ENCODE data around the gene S100A12.

S100A12 gene

DNA sequence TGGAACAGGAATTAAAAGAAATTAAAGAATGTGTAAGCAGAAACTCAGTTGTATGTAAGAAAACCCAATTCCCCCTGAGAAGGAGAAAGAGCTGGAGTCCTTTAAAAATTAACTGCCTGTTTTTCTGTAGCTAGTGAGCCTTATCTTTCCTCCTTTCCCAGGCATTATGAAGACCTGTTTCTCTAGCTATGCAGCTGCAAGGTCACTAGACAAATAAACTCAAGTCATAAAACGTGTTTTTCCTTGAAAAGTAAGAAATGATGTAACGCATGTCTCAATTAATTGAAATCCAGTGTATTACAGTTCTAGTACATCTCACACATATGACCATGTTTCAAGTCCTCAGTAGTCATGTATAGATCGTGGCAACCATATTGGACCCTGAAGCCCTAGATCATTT is 5.3 kb downstream of the S100A12 start:
- no peak for DNase-seq (ENCODE audit: low read depth in 2 of 3, low spot score in 1 of 3)

DNA sequence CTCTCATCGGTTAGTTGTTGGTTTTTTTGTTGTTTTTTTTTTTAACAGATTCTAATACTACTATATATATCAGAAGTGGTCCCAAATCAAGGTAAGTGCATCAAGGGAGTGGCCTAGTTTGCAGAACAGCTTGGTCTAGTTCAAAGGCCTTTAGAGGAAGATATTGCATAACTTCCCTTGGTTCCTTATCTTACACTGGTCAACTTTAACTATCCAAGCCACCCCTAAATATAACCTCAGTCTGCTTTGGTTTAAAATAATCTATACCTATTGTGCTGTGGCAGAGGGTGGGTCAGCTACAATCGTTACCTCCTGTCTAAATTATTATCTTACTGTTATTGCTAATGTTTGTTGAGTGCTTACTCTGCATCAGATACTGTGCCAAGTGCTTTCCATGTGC is 6.9 kb downstream of the S100A12 start:
- DNase-seq (ENCODE audit: low read depth in 2 of 3, low spot score in 1 of 3), result no peak

DNA sequence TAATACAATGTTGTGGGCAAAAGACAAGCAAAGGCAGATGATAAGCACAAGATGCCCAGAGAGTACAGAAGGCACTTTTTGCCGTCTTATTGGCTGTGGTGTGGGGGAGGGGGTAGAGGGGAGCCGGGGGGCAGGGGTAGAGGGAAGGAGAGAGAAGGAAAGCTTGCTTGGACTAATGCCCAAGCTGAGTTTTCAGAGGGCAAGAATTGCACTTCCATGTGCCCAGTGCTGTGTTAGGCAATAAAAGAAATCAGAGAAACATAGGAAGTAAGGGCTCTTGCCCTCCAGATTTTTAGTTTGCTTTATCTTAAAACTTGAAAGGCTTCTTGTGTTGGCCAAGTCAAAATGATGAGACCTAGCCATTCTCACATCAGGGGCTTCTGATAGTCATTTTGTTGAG is 8.3 kb downstream of the S100A12 start:
- DNase-seq (ENCODE audit: low read depth in 2 of 3, low spot score in 1 of 3), result no peak

DNA sequence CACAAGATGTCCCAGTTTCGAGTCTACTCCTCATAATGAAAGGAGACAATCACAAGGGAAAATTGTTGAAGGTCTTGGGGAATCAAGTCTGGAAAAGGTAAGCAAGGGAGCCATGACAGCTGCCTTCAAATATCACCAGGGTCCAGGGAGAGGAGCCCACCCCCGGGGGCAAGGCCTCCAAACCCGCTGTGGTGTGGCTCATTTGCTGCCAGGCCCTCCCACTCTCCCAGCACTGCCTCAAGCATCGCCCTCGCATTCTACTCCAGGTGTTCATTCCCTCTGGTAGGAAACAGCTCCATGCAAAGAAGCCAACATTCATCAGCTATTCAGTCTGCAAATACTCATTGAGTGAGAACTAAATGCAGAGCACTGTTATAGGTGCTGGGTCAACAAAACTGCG is 9.2 kb downstream of the S100A12 start:
- DNase-seq (ENCODE audit: low read depth in 2 of 3, low spot score in 1 of 3), result no peak

DNA sequence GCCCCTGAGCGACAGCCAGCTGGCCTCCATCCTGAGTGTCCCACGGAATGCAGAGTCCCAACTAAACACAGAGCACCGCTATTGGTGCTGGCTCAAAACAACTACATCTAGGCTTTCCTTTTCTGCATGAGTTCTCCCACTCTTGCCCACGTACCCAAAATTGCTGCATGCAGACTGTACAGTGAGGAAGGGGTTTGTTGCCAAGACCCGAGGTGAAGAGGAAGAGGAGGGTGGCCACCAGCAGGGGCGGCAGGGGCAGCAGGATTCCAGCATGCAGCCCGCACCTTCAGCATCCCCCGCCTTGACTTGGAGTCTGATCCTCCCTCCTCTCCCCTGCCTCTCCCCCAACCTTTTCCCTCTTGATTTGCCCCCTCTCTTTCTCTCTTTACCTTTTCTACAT is 9.7 kb downstream of the S100A12 start:
- no peak for DNase-seq (ENCODE audit: low read depth in 2 of 3, low spot score in 1 of 3)

DNA sequence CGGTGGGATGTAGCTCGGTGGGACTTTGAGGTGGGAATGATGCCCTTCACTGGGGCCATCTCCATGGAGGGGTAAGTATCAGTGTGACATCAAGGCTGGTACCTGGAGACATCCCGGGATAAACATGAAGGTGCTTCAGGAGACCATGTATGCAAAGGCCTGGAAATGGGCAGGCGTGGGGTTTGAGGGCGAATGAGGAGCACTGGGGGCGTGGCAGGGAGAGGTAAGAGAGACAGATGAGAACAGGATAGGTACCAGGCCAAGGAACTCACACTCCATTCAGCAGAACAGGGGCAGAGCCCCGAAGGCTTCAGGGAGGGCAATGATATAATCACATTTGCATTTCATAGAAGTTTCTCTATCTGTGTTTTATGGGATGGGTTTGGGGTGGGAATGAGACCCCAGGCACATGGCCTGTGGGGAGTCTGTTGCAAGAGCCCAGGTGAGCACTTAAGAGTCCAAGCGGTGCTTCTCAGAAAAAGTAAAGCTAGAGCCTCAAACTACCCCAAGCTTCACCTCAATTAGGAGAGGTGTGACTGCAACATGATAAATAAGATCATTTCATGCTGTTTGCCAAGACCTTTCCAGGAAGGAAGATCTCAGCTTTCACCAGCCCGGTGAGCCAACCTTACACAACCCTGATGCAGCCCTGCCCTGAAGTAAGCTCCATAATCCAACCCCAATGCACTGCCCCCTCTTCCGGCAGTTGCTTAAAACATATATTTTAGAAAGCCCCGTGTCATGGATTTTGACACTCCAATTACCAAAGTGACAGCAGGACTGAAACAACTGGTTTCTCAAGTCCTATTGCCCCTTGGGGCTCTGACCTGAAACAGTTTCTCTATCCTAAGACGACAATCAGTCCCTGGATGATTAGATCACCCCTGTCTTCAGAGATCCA is 10.4 kb downstream of the S100A12 start:
- no peak for DNase-seq (ENCODE audit: low read depth in 2 of 3, low spot score in 1 of 3)

DNA sequence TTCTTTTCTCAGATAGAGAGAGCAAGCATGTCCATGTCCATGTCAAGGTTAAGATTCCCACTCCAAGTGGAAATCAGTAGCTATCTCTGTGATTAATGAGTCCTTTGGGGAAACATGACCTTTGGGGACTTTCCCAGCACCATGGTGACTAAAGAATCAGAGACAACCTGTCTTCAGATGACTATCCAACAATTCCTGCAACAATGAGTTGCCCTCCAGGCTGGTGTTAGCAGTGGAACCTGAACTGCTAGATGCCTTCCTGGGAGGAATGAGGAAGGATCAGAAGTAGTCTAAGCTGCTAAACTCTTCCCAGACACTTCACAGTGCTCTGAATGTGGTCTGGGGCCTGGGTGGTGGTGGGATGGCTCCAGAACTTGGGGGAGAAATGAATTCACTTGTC is 11.3 kb downstream of the S100A12 start:
- DNase-seq (ENCODE audit: low read depth in 2 of 3, low spot score in 1 of 3), result no peak

DNA sequence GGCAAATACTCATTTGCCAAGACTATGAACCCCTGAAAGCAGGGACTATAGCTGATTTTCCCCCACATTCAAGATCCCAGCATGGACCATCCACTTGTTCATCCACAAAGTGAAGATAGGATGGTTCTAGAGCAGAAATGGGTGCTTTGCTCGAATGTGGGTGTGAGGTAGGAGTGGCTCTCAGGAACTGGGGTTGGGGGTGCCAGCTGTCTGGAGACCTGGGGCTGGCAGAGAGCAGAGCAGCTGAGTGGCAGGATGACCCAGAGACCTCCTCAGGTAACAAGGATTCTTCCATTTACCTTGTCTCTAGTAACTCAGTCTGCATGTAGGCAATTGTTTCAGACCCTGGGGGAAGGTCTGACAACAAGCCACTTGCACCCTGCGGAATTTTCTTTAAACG is 11.8 kb downstream of the S100A12 start:
- no peak for DNase-seq (ENCODE audit: low read depth in 2 of 3, low spot score in 1 of 3)

DNA sequence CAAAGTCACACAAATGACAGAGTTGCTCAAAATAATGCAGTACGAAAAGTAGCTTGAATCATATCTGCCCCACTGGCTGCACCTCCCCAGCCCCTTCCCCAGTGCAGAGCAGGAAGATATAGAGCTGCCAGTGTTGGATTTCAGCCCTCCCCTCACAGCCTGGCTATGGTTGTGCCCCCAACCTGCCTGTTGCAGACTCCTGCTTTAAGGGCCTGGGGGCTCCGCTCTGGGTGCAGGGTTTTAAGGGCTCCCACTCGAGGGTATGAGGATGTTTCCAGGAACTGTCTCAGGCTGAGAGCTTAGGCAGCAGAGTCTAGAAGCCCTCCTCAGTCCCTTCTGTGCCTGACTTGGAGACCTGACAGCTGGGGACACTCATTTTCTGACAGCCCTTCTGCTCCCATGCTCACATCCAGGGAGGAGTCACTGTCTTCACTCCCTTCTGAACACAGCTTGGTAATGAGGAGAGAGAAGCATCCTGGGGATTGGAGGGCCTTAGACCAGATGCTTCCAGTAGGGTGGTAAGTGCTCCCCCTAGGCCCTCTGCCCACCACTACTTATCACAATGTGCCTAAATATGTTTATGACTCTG is 13.1 kb downstream of the S100A12 start:
- no peak for DNase-seq (ENCODE audit: low read depth in 2 of 3, low spot score in 1 of 3)

DNA sequence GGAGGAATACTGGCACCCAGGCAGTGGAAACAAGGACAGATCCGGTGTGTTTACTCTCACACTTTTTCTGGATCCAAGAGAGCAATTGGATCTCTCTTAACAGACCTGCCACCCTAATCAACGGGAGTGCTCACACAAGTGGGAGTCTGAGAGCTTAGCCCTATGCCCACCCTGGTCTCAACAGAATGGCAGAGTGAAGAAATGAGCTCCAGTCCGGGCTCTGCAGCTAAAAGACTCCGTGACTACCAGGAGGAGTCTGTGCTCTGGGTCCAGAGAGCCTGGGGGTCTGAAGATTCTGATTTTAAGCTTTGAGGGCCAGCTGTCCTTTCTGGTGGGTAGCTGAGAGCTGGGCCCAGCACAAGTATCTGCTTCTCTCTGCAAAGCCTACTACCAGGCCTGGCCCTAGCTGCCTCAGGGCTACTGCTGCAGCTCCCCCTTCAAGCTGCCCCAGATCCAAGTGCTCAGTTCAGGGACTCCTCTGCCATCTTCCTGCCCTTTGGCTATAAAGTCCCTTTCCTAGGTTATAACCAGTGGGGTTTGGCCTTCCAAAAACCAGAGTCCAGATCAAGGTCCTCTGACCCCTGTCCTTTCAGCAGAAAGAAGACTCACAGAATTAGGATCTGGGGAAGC is 13.8 kb downstream of the S100A12 start:
- no peak for DNase-seq (ENCODE audit: low read depth in 2 of 3, low spot score in 1 of 3)

DNA sequence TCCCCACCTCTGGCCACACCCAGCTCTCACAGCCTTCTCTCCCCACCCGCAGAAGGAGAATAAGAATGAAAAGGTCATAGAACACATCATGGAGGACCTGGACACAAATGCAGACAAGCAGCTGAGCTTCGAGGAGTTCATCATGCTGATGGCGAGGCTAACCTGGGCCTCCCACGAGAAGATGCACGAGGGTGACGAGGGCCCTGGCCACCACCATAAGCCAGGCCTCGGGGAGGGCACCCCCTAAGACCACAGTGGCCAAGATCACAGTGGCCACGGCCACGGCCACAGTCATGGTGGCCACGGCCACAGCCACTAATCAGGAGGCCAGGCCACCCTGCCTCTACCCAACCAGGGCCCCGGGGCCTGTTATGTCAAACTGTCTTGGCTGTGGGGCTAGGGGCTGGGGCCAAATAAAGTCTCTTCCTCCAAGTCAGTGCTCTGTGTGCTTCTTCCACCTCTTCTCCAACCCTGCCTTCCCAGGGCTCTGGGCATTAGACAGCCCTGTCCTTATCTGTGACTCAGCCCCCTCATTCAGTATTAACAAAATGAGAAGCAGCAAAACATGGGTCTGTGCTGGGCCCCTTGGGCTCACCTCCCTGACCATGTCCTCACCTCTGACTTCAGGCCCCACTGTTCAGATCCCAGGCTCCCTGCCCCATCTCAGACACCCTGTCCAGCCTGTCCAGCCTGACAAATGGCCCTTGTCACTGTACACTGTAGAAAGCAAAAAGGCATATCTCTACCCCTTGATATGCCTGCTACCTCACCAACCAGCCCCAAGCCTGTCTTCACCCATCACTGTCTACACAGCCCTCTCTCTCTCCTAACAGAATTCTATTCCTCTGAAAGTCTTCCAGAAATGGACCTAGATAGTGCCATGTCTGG is 14.6 kb downstream of the S100A12 start:
- no peak for DNase-seq (ENCODE audit: low read depth in 2 of 3, low spot score in 1 of 3)

DNA sequence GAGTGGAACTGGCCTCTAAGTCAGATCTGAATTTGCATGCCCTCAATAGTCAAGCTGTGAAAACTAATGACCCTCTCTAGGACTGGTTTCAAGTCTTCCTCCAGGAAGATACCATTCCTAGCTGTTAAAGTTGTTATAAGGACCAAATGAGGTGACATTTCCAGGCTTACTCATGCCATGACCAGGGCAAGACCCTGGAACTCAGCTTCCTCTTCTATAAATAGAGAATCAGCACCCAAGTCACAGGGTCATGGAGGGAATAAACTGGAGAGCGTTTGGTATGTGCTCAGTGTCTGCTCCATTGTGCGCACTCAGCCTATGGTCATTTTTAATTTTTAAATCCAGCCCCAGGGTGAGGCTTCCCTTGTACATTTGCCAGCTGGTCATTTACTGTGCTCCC is 15.2 kb downstream of the S100A12 start:
- DNase-seq (ENCODE audit: low read depth in 2 of 3, low spot score in 1 of 3), result no peak

DNA sequence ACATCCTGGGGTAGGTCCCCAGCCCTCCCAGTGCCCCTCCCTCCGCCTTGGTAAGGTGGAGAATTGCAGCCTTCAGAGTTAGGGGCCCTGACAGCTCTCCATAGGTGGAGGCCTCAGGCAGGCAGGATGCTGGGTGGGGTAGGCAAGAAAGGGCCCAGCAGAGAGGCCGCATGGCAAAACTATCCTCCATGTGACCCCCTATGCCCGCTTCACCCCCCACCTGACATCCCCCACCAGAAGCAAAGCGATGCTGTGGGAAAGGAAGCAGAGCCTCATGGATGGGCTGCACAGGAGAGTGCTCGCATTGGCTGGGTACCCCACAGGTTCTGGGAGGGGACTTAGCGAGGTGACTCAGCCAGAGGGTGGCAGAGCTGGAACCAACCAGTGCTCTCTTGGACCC is 16.2 kb downstream of the S100A12 start:
- DNase-seq (ENCODE audit: low read depth in 2 of 3, low spot score in 1 of 3), result no peak

DNA sequence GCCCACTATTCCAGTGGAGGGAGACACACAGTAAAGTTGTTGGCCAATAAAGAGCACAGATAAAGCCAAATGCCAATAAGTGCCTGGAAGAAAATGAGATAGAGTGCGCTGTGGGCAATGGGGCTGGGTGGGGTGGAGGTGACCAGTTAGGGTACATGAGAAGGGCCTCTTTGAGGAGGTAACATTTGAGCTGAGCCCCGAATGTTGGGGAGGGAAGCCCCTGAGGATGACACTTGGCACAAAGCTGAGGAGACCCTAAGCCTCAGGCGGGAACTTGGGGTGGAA is 16.8 kb downstream of the S100A12 start:
- no peak for DNase-seq (ENCODE audit: low read depth in 2 of 3, low spot score in 1 of 3)

DNA sequence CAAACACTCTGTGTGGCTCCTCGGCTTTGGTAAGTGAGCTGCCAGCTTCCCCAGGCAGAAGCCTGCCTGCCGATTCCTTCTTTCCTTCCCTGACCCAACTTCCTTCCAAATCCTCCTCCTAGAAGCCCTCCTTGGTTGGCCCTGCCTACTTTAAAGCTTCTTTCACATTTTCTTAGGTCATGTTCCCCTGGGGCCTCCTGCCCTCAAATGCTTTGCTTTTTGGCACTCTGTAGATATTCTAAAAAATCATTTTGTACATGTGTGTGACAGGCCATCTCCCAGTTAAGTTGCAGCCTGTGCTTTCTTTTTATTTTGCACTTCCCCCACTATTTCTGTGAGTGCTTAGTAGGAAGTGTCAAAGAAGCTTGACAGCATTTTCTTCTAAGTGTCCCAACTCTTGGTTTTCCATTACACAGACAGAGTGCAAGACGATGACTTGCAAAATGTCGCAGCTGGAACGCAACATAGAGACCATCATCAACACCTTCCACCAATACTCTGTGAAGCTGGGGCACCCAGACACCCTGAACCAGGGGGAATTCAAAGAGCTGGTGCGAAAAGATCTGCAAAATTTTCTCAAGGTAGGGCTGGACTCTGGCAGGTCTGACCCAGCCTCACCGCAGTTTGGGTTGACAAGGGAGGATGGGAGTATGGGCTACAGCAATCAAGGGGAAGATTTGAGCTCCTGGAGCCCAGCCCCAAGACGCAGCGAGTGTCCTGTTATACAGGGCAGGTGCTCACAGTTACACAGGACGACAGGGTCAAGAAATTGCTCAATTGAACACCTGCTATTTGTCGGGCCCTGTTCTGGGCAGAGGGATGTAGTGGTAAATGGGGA is 17.3 kb downstream of the S100A12 start, which contains the start of gene S100A9:
S100A9 (plus strand) TSS at position 2 of the 838 bp plus-strand sequence; CDS start at position 432, 430 bp downstream.
- no peak for DNase-seq (ENCODE audit: low read depth in 2 of 3, low spot score in 1 of 3)

DNA sequence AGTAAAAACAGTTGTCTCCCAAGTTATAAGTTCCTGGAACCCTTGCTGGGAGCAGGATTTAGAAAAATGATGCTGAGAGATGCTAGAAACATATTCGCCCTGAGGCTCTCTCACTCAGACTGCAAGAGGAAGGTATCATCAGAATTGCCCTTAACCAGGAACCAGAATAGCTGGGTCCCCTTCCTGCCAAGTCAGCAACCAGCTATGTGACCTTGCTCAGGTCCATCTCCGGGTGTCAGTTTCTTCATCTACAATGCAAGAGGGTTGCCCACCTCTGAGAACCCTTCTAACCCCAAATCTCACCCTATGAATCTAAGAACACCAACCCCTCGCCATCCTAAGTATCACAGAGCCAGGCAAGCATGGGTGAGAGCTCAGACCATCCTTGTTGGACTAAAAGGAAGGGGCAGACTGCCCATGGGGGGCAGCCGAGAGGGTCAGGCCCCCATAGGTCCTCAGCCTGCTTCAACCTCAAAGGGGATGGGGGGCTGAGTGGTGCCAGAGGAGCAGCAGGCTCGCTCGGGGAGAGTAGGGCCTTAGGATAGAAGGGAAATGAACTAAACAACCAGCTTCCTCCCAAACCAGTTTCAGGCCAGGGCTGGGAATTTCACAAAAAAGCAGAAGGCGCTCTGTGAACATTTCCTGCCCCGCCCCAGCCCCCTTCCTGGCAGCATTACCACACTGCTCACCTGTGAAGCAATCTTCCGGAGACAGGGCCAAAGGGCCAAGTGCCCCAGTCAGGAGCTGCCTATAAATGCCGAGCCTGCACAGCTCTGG is 18.2 kb downstream of the S100A12 start:
- DNase-seq (ENCODE audit: low read depth in 2 of 3, low spot score in 1 of 3), result no peak

DNA sequence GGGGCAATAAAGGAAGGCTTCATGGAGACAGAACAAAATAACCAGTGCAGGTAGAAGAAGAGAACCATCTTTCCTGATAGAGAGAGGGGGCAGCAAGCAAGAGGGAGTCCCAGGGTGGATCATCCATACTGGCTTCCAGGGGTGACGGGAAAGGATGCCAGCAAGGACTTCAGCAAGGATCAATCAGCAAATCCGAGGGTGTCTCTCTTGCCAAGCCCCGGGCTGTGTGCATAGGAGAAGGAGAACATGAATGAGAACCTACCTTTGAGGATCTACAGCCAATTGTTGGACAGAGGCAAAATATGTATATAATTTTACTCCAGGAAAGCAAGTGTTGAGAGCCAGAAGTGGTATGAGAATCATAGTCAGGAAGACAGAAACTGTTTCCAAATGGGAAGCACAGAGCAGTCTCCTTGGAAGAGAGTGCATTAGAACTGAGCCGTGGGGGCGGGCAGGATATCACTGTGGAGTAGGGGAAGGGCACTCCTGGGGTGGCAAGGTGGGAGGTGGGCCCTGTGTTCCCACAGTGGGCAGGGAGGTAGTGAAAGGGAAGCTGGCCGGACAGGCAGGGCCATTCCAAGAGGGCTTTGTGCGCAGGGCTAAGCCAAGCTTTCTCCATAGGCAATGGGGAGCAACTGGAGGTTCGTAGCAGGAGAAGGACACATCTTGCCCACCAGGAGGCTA is 18.9 kb downstream of the S100A12 start:
- no peak for DNase-seq (ENCODE audit: low read depth in 2 of 3, low spot score in 1 of 3)

DNA sequence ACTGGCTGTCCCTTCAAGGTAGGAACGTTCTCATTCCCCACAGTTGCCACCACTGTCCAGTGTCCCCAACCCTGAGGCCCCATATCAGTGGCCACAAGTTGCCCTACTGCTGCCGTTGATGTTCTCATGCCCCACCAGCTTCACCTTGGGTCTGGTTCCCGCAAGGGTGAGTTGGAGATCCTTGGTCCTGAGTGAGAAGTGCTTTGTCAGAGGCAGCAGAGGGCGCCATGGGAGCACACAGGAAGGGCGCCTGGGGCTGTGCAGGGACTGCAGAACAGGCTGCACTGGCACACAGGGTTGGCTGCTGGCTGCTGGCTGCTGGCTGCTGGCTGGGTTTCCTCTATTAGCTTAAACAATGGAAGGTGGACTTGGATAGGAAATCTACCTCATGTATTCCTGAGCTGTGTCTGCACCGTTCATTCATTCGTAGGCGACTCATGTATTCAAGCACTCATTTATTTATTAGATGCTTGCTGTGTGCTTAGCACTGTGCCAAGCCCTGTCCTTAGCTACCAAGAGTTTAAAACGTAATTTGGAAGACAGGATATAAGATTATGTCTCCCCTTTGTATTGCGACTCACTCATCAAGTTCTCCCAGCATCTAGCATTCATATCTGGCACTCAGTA is 19.9 kb downstream of the S100A12 start:
- peak; percentile 14 to 20 (median 16) for DNase-seq (ENCODE audit: low read depth in 2 of 3, low spot score in 1 of 3)

All from stimulated activated CD4-positive, alpha-beta T cell treated with anti-CD3 and anti-CD28 coated beads, Interleukin-12 subunit alpha, Interleukin-12 subunit beta, amount 100 ng/mL, for 48 hours (primary cell).